ENCODE data around the gene NTSR2. TPM values are rescaled to one million over a fixed set of nuclear protein-coding genes. Genes with fewer than 3 reads are reported as not detected.

NTSR2 gene
- total and polyA plus RNA-seq, 2 of the 8 experiments (the other 6 are each of a cell fraction or from before 2014, with no cell fraction given) = 0.05 TPM; not detected in 1

DNA sequence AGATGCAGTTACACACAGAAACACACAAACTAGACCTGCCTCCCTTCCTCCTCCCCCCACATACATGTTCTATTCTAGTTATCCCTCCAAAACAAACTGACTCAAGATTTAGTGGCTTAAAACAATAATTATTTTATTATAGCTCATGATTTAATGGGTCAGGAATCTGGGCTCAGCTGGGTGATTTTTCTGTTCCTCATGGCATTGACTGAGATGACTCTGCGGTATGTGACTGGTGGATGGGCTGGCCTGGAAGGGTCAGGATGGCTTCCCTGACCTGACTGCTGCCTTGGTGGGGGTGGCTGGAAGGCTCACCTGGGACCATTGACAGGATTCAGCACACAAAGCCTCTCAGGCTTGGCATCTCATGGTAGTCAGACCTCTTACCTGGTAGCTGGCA lies 33.7 kb upstream of the NTSR2 start (continued):
- TF ChIP-seq KDM4A (IDR thresholded peaks at IDR 0.05; ENCODE audit: low read depth, low read length, severe bottlenecking) (no peak), EP300 (IDR thresholded peaks at IDR 0.05; ENCODE audit: borderline replicate concordance in 1 of 2, low read depth in 2 of 2, low read length in 2 of 2) (no peak), RXRA (IDR thresholded peaks at IDR 0.05; ENCODE audit: insufficient read depth, low read depth, low read length) (no peak), HDAC6 (IDR thresholded peaks at IDR 0.05; ENCODE audit: low read depth, low read length) (no peak)
